Ascending aorta (tissue), 2 donors: Measurements from ENCODE around the gene DIDO1. TPM values are rescaled to one million over a fixed set of nuclear protein-coding genes. Genes with fewer than 3 reads are reported as not detected.

Experiments
- DNase-seq, 2 donors: peaks; one replicate each; pipeline ENCODE4 v3.0.0-alpha.2; 2019; ENCODE audit warnings: low spot score in 2 of 2
- H3K27ac ChIP-seq, 2 donors: fragments of 200-600 bp; sonication (generic); one replicate each; pipeline ENCODE4 v1.5.1; 2016 to 2017; ENCODE audit warnings: mild to moderate bottlenecking in 1 of 2
- H3K27me3 ChIP-seq: fragments of 200-600 bp; sonication (generic); one replicate; pipeline ENCODE4 v1.5.1; 2017
- H3K36me3 ChIP-seq, 2 donors: fragments of 200-600 bp; sonication (generic); one replicate each; pipeline ENCODE4 v1.5.1; 2016
- H3K4me1 ChIP-seq, 2 donors: fragments of 200-600 bp; sonication (generic); one replicate each; pipeline ENCODE4 v1.5.1; 2016 to 2017; ENCODE audit warnings: mild to moderate bottlenecking in 1 of 2
- H3K4me3 ChIP-seq, 2 donors: fragments of 200-600 bp; sonication (generic); one replicate each; pipeline ENCODE4 v1.5.1; 2016 to 2017; ENCODE audit warnings: mild to moderate bottlenecking in 1 of 2
- H3K9me3 ChIP-seq, 2 donors: fragments of 200-600 bp; sonication (generic); one replicate each; pipeline ENCODE4 v1.5.1; 2016
- CTCF ChIP-seq, 3 experiments: fragments of 200-600 bp in 2 of 3; fragments of 450-650 bp in 1 of 3; sonication (generic) in 2 of 3; IDR thresholded peaks; one replicate each; pipeline ENCODE4 v1.5.1; 2016 to 2019; ENCODE audit warnings: antibody characterized with exemption in 3 of 3, mild to moderate bottlenecking in 1 of 3, moderate library complexity in 1 of 3
- intact Hi-C: fragments of 100-400 bp; cut with DNase I; formaldehyde crosslinking; loops from one replicate; pipeline ENCODE4 v1.15.1; 2023
- total RNA-seq: library from RNA; depleted of rRNA; stranded (reverse); fragments of >200 nt; gene quantifications from one replicate; pipeline ENCODE4 v1.1.0, GENCODE V29; 2016

The DIDO1 gene
- total RNA-seq, 1 donor from 2014 or later: 42.4 TPM

GRCh38 chr20:62959998-62960436, 33.7 kb upstream of the DIDO1 start:
- no peaks in the 10 kb centered on the region for H3K9me3 ChIP-seq
- H3K36me3 ChIP-seq: peaks cover 6 to 11% of the 10 kb centered on the region in 2 donors
- H3K4me1 ChIP-seq: no peaks in the 10 kb centered on the region
- no peaks in the 10 kb centered on the region for H3K27me3 ChIP-seq
- DNase-seq: no peak
- no peak for TF ChIP-seq CTCF (IDR thresholded peaks at IDR 0.05)
- no peak overlapping the region for H3K27ac ChIP-seq
- intact Hi-C loops: no loop called here
- no peak overlapping the region for H3K4me3 ChIP-seq

GRCh38 chr20:62959101-62959971, 33.0 kb upstream of the DIDO1 start:
- H3K4me1 ChIP-seq: peaks cover 0 to 4% of the 10 kb centered on the region in 2 donors
- no peak overlapping the region for H3K27ac ChIP-seq
- H3K27me3 ChIP-seq: no peaks in the 10 kb centered on the region
- DNase-seq: no peak
- H3K9me3 ChIP-seq: no peaks in the 10 kb centered on the region
- TF ChIP-seq CTCF (IDR thresholded peaks at IDR 0.05): no peak
- H3K4me3 ChIP-seq: no peak overlapping the region
- H3K36me3 ChIP-seq: peaks cover 6 to 8% of the 10 kb centered on the region in 2 donors
- intact Hi-C loops: no loop called here

GRCh38 chr20:62958388-62959100, 32.2 kb upstream of the DIDO1 start:
- H3K4me3 ChIP-seq: no peak overlapping the region
- DNase-seq: no peak
- TF ChIP-seq CTCF (IDR thresholded peaks at IDR 0.05): no peak
- no peak overlapping the region for H3K27ac ChIP-seq
- intact Hi-C loops: no loop called here
- H3K9me3 ChIP-seq: no peaks in the 10 kb centered on the region
- H3K4me1 ChIP-seq: peaks cover 1 to 5% of the 10 kb centered on the region in 2 donors
- peaks cover 0 to 6% of the 10 kb centered on the region in 2 donors for H3K36me3 ChIP-seq
- H3K27me3 ChIP-seq: no peaks in the 10 kb centered on the region

GRCh38 chr20:62957136-62958117, 31.1 kb upstream of the DIDO1 start:
- no peak overlapping the region for H3K4me3 ChIP-seq
- no peaks in the 10 kb centered on the region for H3K9me3 ChIP-seq
- no peaks in the 10 kb centered on the region for H3K36me3 ChIP-seq
- intact Hi-C loops: no loop called here
- H3K4me1 ChIP-seq: peaks cover 8 to 15% of the 10 kb centered on the region in 2 donors
- TF ChIP-seq CTCF (IDR thresholded peaks at IDR 0.05): no peak
- no peak overlapping the region for H3K27ac ChIP-seq
- DNase-seq: no peak
- H3K27me3 ChIP-seq: no peaks in the 10 kb centered on the region
